IMR-90 (cell line): Measurements from ENCODE around the gene ZBTB24. TPM values are rescaled to one million over a fixed set of nuclear protein-coding genes. Genes with fewer than 3 reads are reported as not detected.

Source experiments
- ATAC-seq: fragments of 200-7000 bp; cut with Tn5 transposase; 2 replicates; pipeline ENCODE4 v1.9.1; 2020; ENCODE audit warnings: low read depth, mild to moderate bottlenecking, moderate library complexity
- BruUV-seq: library from RNA; stranded (reverse); fragments of 400-500 nt; replicated peaks from 2 replicates; lab custom pipeline; 2021; lab: Mats Ljungman, UMichigan
- CTCF ChIA-PET: fragments of 300-600 bp; formaldehyde crosslinking; extraction: SDS; loops from one replicate; lab custom pipeline; 2021; ENCODE audit warnings: antibody characterized with exemption; lab: Yijun Ruan, JAX
- POLR2A ChIA-PET: fragments of 300-600 bp; sonication (Branson Sonifier 250); formaldehyde crosslinking; loops from one replicate; lab custom pipeline; 2022; ENCODE audit warnings: antibody characterized with exemption; ENCODE audit not compliant: unreplicated experiment; lab: Charles Lee
- DNase-seq: peaks from one replicate; pipeline ENCODE4 v3.0.0; 2013
- H2AFZ ChIP-seq: replicated peaks from 2 replicates; pipeline ENCODE3; 2013; ENCODE audit warnings: low read length, mild to moderate bottlenecking; ENCODE audit not compliant: poor library complexity
- H2AK5ac ChIP-seq: 2 replicates; pipeline ENCODE4 v1.6.1; 2013; ENCODE audit warnings: low read depth, low read length, inconsistent platforms
- H2AK9ac ChIP-seq: replicated peaks from 2 replicates; pipeline ENCODE3; 2013; ENCODE audit warnings: mild to moderate bottlenecking, low read depth, low read length, moderate library complexity; ENCODE audit not compliant: poor library complexity
- H2BK120ac ChIP-seq: 2 replicates; pipeline ENCODE4 v1.6.1; 2013; ENCODE audit warnings: low read depth, low read length, inconsistent platforms
- H2BK15ac ChIP-seq: 3 replicates; pipeline ENCODE4 v1.6.1; 2013; ENCODE audit warnings: low read depth, low read length, inconsistent platforms
- H2BK20ac ChIP-seq: 2 replicates; pipeline ENCODE4 v1.6.1; 2013; ENCODE audit warnings: low read depth, mild to moderate bottlenecking, inconsistent platforms, low read length, moderate library complexity
- H2BK5ac ChIP-seq: 2 replicates; pipeline ENCODE4 v1.6.1; 2013; ENCODE audit warnings: mild to moderate bottlenecking, low read depth, low read length, inconsistent platforms; ENCODE audit not compliant: poor library complexity, severe bottlenecking
- H3K14ac ChIP-seq: replicated peaks from 2 replicates; pipeline ENCODE4 v1.6.1; 2013; ENCODE audit warnings: low read depth, low read length, inconsistent platforms
- H3K18ac ChIP-seq: 2 replicates; pipeline ENCODE4 v1.6.1; 2013; ENCODE audit warnings: low read depth, low read length, control low read depth
- H3K23ac ChIP-seq: 2 replicates; pipeline ENCODE4 v1.6.1; 2013; ENCODE audit warnings: low read depth, low read length, inconsistent platforms
- H3K27ac ChIP-seq: 2 replicates; pipeline ENCODE4 v1.5.1; 2013; ENCODE audit warnings: mild to moderate bottlenecking, control low read depth, low read length; ENCODE audit not compliant: insufficient read depth
- H3K27me3 ChIP-seq: 2 replicates; pipeline ENCODE4 v1.6.1; 2013; ENCODE audit warnings: low read length; ENCODE audit not compliant: control insufficient read depth, insufficient read depth
- H3K36me3 ChIP-seq: 2 replicates; pipeline ENCODE4 v1.6.1; 2013; ENCODE audit warnings: low read length, mixed read lengths; ENCODE audit not compliant: control insufficient read depth, insufficient read depth
- H3K4ac ChIP-seq: 2 replicates; pipeline ENCODE4 v1.6.1; 2013; ENCODE audit warnings: low read depth, low read length, inconsistent platforms
- H3K4me1 ChIP-seq: 2 replicates; pipeline ENCODE4 v1.6.1; 2013; ENCODE audit warnings: low read length, mixed read lengths; ENCODE audit not compliant: control insufficient read depth, insufficient read depth
- H3K4me2 ChIP-seq: 2 replicates; pipeline ENCODE4 v1.6.1; 2013; ENCODE audit warnings: low read depth, mild to moderate bottlenecking, control low read depth, low read length, moderate library complexity
- H3K4me3 ChIP-seq: 2 replicates; pipeline ENCODE4 v1.5.1; 2013; ENCODE audit warnings: low read depth, mild to moderate bottlenecking, control low read depth, low read length, moderate library complexity; ENCODE audit not compliant: insufficient read depth
- H3K56ac ChIP-seq: 2 replicates; pipeline ENCODE4 v1.6.1; 2013; ENCODE audit warnings: low read length, inconsistent platforms; ENCODE audit not compliant: insufficient read depth; ENCODE audit errors: extremely low read depth
- H3K79me1 ChIP-seq, 2 experiments: 2 replicates each; pipeline ENCODE4 v1.6.1; 2013; ENCODE audit warnings: low read length in 2 of 2, inconsistent platforms in 1 of 2, low read depth in 1 of 2
- H3K9ac ChIP-seq: 2 replicates; pipeline ENCODE4 v1.6.1; 2013; ENCODE audit warnings: low read depth, low read length, control low read depth
- H3K9me1 ChIP-seq: 2 replicates; pipeline ENCODE4 v1.6.1; 2013; ENCODE audit warnings: low read length, inconsistent platforms; ENCODE audit not compliant: insufficient read depth
- H3K9me3 ChIP-seq: 2 replicates; pipeline ENCODE4 v1.6.1; 2013; ENCODE audit warnings: low read length; ENCODE audit not compliant: control insufficient read depth, insufficient read depth
- H4K20me1 ChIP-seq: 2 replicates; pipeline ENCODE4 v1.6.1; 2013; ENCODE audit warnings: low read length, inconsistent platforms; ENCODE audit not compliant: insufficient read depth
- H4K5ac ChIP-seq: 2 replicates; pipeline ENCODE4 v1.6.1; 2013; ENCODE audit warnings: mild to moderate bottlenecking, low read depth, low read length, control low read depth
- H4K8ac ChIP-seq, 2 experiments: 2 replicates each; pipeline ENCODE4 v1.6.1; 2013; ENCODE audit warnings: low read depth in 2 of 2, low read length in 2 of 2, control low read depth in 1 of 2, inconsistent platforms in 1 of 2
- H4K91ac ChIP-seq: 2 replicates; pipeline ENCODE4 v1.6.1; 2013; ENCODE audit warnings: low read depth, low read length, inconsistent platforms; ENCODE audit not compliant: insufficient read depth
- MAZ ChIP-seq: IDR thresholded peaks from 2 replicates; pipeline ENCODE4 v1.6.1; 2012; ENCODE audit warnings: low read depth, mild to moderate bottlenecking, low read length, improper control_type of control experiment, moderate library complexity, borderline replicate concordance
- POLR2A ChIP-seq: IDR thresholded peaks from 2 replicates; pipeline ENCODE4 v1.6.1; 2012; ENCODE audit warnings: mild to moderate bottlenecking, low read depth, low read length
- RFX5 ChIP-seq: IDR thresholded peaks from 2 replicates; pipeline ENCODE4 v1.8.0; 2012; ENCODE audit warnings: low read depth, mild to moderate bottlenecking, low read length, moderate library complexity
- SMC3 ChIP-seq: fragments of 150-350 bp; IDR thresholded peaks from 2 replicates; pipeline ENCODE4 v1.6.1; 2016; ENCODE audit warnings: low read depth, mild to moderate bottlenecking, antibody characterized with exemption, low read length, moderate library complexity
- WGBS, 2 experiments: methylation state at CpG; one replicate each; pipeline versions ENCODE4 v1.1.5 to v1.1.7; 2013; ENCODE audit warnings: missing lambda C conversion rate in 2 of 2; ENCODE audit not compliant: insufficient read length in 1 of 2; ENCODE audit errors: extremely low coverage in 2 of 2; 5-methylcytosine and 5-hydroxymethylcytosine counted together
- dilution Hi-C: fragments of 300-500 bp; cut with HindIII; formaldehyde crosslinking; loops from one replicate; pipeline ENCODE4 v1.14.3; 2018; ENCODE audit warnings: low sequenced_read_pairs; ENCODE audit not compliant: unreplicated experiment
- in situ Hi-C: fragments of 300-500 bp; cut with MboI; formaldehyde crosslinking; loops from 3 replicates; pipeline ENCODE4 v1.14.3; 2019; ENCODE audit warnings: low sequenced_read_pairs, inconsistent platforms, mixed read lengths
- intact Hi-C: fragments of 100-400 bp; cut with micrococcal nuclease; formaldehyde crosslinking; loops from 2 replicates; pipeline ENCODE4 v1.10.0; 2022
- polyA plus RNA-seq, 3 experiments: library from polyadenylated mRNA; depleted of rRNA; stranded (reverse); fragments of >200 nt; gene quantifications; 2 replicates each; pipeline ENCODE4 v1.2.3, GENCODE V29; 2012; ENCODE audit warnings: low replicate concordance in 1 of 3
- total RNA-seq: library from RNA; depleted of rRNA; stranded (reverse); fragments of >200 nt; gene quantifications from 2 replicates; pipeline ENCODE4 v1.2.3, GENCODE V29; 2012
- TF ChIP-seq, protein P1 (sequence below): conservative IDR thresholded peaks from 2 replicates; pipeline ENCODE4 v1.5.1; 2012; ENCODE audit warnings: mild to moderate bottlenecking, low read depth, low read length, improper control_type of control experiment
- TF ChIP-seq, protein P2 (sequence below): fragments of 150-350 bp; IDR thresholded peaks from 2 replicates; pipeline ENCODE4 v1.6.1; 2016; ENCODE audit warnings: low read depth, mild to moderate bottlenecking, low read length, moderate library complexity, borderline replicate concordance

The ZBTB24 gene
- total and polyA plus RNA-seq, 2 of the 4 experiments (the other 2 are of a cell fraction), result 2.3 to 7.9 TPM

DNA sequence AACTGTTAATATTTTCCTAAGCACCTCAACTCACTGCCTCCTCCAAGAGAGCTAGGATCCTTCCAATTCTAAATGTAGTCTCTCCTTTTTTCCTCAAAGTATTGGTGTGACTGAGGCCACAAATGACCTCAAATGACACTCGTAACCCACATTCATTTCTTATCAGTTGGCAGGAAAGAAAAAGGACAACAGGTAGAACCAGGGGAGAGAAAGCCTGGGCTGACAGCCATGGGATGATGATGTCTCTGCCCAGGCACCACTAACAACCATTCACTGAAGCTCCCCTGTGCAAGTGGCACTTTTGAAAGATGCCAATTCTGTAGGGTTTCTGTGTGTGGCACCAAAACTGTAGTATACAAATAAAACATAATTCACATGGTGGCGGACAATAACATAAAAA lies 7.4 kb downstream of the ZBTB24 start:
- Histone ChIP-seq H3K9ac (no peak overlapping the region), H3K23ac (no peak overlapping the region), H4K8ac (no peak overlapping the region), H3K18ac (no peak overlapping the region), H3K9me3 (no peaks in the 10 kb centered on the region), H3K4ac (no peak overlapping the region), H3K9me1 (peaks cover 13% of the 10 kb centered on the region), H3K4me1 (peaks cover 7% of the 10 kb centered on the region), H3K4me3 (no peak overlapping the region), H2AK9ac (no peak overlapping the region), H4K5ac (no peak overlapping the region), H3K4me2 (no peak overlapping the region), H3K56ac (no peak overlapping the region), H3K14ac (no peak overlapping the region), H3K27me3 (no peaks in the 10 kb centered on the region), H2BK15ac (no peak overlapping the region), H3K27ac (no peak overlapping the region), H4K20me1 (peaks cover 7% of the 10 kb centered on the region; the same call in 1 of the 2 replicates), H2AK5ac (no peak overlapping the region), H2AFZ (no peak overlapping the region), H4K91ac (no peak overlapping the region), H2BK5ac (no peak overlapping the region), H2BK20ac (no peak overlapping the region), H3K36me3 (peaks cover 39% of the 10 kb centered on the region), H2BK120ac (no peak overlapping the region), H3K79me1 (peaks cover 40 to 49% of the 10 kb centered on the region in 2 experiments)
- DNase-seq (no peak), ATAC-seq (no peak)
- intact Hi-C loops, result no loop called here
- dilution Hi-C loops, result no loop called here
- no TSS peak for BruUV-seq
- ChIA-PET POLR2A (no interaction called here), CTCF (no interaction called here)
- in situ Hi-C loops, result no loop called here
- TF ChIP-seq MAZ (no peak), RFX5 (no peak), SMC3 (no peak), POLR2A (no peak)
- TF ChIP-seq, protein P1, sequence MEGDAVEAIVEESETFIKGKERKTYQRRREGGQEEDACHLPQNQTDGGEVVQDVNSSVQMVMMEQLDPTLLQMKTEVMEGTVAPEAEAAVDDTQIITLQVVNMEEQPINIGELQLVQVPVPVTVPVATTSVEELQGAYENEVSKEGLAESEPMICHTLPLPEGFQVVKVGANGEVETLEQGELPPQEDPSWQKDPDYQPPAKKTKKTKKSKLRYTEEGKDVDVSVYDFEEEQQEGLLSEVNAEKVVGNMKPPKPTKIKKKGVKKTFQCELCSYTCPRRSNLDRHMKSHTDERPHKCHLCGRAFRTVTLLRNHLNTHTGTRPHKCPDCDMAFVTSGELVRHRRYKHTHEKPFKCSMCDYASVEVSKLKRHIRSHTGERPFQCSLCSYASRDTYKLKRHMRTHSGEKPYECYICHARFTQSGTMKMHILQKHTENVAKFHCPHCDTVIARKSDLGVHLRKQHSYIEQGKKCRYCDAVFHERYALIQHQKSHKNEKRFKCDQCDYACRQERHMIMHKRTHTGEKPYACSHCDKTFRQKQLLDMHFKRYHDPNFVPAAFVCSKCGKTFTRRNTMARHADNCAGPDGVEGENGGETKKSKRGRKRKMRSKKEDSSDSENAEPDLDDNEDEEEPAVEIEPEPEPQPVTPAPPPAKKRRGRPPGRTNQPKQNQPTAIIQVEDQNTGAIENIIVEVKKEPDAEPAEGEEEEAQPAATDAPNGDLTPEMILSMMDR, result no peak
- TF ChIP-seq, protein P2, sequence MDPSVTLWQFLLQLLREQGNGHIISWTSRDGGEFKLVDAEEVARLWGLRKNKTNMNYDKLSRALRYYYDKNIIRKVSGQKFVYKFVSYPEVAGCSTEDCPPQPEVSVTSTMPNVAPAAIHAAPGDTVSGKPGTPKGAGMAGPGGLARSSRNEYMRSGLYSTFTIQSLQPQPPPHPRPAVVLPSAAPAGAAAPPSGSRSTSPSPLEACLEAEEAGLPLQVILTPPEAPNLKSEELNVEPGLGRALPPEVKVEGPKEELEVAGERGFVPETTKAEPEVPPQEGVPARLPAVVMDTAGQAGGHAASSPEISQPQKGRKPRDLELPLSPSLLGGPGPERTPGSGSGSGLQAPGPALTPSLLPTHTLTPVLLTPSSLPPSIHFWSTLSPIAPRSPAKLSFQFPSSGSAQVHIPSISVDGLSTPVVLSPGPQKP, result no peak
- WGBS, 2 experiments, result no CpG with 5 or more reads among the region's 2 CpGs
